ENCODE results near the gene GINS3.

DNA sequence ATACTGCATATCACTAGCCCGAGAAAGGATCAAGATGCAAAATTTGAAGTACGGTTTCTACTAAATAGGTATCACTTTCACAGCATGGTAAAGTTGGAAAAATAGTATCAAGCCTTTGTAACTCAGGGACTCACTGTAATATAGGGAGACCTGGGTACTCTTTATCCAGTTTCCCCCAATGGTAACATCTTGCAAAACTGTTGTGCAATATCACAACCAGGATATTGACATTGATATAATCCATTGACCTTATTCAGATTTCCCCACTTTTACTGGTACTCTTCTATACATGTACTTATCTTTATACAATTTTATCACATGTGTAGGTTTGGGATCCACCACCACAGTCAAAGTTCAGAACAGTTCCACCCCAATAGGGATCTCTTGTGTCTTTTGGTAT, 20.4 kb upstream of the GINS3 start:
- TF ChIP-seq, protein P1, sequence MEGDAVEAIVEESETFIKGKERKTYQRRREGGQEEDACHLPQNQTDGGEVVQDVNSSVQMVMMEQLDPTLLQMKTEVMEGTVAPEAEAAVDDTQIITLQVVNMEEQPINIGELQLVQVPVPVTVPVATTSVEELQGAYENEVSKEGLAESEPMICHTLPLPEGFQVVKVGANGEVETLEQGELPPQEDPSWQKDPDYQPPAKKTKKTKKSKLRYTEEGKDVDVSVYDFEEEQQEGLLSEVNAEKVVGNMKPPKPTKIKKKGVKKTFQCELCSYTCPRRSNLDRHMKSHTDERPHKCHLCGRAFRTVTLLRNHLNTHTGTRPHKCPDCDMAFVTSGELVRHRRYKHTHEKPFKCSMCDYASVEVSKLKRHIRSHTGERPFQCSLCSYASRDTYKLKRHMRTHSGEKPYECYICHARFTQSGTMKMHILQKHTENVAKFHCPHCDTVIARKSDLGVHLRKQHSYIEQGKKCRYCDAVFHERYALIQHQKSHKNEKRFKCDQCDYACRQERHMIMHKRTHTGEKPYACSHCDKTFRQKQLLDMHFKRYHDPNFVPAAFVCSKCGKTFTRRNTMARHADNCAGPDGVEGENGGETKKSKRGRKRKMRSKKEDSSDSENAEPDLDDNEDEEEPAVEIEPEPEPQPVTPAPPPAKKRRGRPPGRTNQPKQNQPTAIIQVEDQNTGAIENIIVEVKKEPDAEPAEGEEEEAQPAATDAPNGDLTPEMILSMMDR (IDR thresholded peaks at IDR 0.05): no peak
- TF ChIP-seq POLR2A (IDR thresholded peaks at IDR 0.05): no peak

Measured in adrenal gland (tissue), 5 donors.